GM12873 (cell line): ENCODE measurements around the gene OR13C8.

Experiments
- TF ChIP-seq, protein P1 (sequence below): IDR thresholded peaks from 2 replicates; pipeline ENCODE4 v1.5.1; 2012; ENCODE audit warnings: low read depth, mild to moderate bottlenecking, moderate library complexity, low read length, control low read depth; ENCODE audit not compliant: insufficient read depth; ENCODE audit errors: missing control alignments

Gene OR13C8

DNA sequence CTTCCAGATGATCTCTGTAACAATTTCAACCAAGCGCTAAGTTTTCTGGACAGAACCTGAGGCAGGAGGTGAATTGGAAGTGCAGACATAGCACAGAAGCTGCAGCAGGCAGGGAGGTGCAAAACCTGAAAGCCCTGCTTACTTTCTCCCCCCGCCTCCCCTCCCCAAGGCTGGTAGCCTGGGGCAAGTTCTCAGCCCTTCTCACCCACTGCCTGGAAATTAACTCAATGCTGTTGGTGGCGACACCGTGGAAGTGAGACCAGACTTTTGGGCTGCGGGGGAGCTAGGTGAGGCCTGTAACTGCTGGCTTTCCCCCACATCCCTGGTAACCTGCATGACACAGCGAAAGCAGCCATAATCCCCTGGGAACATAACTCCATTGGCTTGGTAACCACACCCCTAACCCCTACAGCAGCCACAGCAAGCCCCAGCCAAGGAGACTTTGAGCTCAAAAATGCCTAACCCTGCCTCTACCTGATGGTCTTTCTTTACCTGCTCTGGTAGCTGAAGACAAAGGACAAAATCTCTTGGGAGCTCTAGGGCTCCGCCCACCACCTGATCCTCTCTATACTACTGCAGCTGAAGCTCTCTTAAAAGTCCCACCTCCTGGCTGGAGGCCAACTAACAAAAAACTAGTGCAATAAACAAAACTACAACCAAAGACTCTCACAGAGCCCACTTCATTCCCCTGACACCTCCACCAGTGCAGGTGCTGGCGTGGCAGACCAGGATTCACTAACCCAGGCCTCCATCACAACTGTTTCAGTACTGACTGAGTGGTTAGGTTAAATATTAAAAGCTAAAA lies 11.9 kb upstream of the OR13C8 start:
- TF ChIP-seq, protein P1, sequence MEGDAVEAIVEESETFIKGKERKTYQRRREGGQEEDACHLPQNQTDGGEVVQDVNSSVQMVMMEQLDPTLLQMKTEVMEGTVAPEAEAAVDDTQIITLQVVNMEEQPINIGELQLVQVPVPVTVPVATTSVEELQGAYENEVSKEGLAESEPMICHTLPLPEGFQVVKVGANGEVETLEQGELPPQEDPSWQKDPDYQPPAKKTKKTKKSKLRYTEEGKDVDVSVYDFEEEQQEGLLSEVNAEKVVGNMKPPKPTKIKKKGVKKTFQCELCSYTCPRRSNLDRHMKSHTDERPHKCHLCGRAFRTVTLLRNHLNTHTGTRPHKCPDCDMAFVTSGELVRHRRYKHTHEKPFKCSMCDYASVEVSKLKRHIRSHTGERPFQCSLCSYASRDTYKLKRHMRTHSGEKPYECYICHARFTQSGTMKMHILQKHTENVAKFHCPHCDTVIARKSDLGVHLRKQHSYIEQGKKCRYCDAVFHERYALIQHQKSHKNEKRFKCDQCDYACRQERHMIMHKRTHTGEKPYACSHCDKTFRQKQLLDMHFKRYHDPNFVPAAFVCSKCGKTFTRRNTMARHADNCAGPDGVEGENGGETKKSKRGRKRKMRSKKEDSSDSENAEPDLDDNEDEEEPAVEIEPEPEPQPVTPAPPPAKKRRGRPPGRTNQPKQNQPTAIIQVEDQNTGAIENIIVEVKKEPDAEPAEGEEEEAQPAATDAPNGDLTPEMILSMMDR: no peak

DNA sequence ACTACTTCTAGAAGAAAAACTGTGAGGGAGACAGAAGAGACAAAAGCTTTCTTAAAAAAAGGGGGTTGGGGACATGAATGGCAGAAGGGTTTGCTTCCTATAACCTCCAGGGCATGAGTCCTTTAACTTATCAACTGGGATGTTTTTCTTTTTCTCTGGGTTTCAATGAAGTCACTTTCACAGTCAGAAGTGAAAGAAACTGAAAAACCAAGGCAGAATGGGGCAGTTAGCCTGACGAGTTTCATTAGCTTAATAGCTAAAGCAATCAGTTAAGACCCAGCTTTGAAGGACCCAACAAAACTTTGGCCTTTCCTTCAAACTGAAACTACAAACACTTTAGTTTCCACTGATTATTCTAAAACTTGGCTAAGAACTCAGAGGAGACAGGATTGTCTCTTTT lies 4.6 kb upstream of the OR13C8 start:
- TF ChIP-seq, protein P1: no peak

DNA sequence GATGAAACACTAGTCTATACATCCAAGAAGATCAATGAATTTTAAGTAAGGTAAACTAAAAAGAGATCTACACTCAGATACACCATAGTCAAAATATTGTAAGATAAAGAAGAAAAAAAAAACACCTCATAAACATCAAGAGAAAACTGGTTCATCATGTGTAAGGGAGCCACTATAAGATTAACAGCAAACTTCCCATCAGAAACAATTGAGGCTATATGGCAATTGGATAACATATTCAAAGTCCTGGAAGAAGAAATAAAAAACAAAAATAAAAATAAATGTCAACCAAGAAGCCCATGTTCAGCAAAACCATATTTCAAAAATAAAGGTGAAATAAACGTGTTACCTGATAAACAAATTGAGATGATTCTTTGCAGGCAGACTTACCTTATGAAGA lies 3.6 kb downstream of the OR13C8 start:
- TF ChIP-seq, protein P1: no peak

GRCh38 chr9:104575456-104575855 lies 6.5 kb downstream of the OR13C8 start:
- TF ChIP-seq, protein P1: no peak

- TF ChIP-seq, protein P1: no peak
Observed at GRCh38 chr9:104577263-104577662, 8.3 kb downstream of the OR13C8 start.

GRCh38 chr9:104580562-104580961 lies 11.6 kb downstream of the OR13C8 start:
- TF ChIP-seq, protein P1: no peak

GRCh38 chr9:104586496-104587180 lies 17.7 kb downstream of the OR13C8 start:
- TF ChIP-seq, protein P1: no peak
